AML-193 (cell line): Measurements from ENCODE around the gene INPP4B.
A peak's percentile ranks its signal among the peaks of the same experiment; 100 is the strongest.
"Not testable (repeated sequence)": the region's sequence is repeated elsewhere in the genome, so short reads cannot be mapped to it uniquely, and the experiment has no call there.

ENCODE experiments used
- DNase-seq, 2 experiments: peaks; one replicate each; lab custom pipeline; 2025; lab: John Stamatoyannopoulos, UW

INPP4B gene

DNA sequence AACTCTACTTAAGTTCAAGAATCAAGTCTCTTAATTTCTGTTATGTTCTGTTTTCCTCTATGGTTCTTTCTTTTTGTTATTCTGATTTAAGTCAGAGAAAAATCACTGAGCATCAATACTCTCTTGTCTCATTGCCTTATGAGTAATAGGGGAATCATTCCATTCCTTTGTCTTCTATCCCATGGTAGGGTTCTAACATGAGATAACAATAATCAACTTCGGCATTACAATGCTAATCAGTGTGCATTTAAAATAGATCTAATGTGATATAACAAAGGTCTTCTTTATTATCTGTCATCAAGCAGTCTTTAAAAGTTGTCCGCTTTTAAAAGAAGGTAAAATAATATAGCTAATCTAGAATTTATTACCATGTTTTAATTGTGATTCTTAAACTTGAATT is 762.8 kb downstream of the INPP4B start:
- DNase-seq = no peak

DNA sequence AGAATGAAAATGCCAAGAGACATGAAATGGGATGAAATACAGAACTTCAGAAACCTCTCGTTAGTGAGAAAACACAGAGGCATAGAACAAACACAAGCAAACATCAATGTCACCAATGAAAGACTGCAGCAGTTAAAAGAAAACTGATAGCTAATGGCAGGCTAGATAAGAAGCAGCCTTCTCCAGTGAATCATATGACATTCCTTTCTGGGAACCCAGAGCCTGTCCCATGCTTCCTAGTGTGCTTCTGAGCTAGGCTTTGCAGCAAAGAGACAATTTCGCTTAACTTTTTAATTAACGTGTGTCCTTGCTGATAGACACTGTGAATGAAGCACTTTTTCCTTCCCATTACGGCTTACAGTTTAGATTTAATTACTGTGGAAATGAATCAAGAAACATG is 765.1 kb downstream of the INPP4B start:
- DNase-seq = no peak

DNA sequence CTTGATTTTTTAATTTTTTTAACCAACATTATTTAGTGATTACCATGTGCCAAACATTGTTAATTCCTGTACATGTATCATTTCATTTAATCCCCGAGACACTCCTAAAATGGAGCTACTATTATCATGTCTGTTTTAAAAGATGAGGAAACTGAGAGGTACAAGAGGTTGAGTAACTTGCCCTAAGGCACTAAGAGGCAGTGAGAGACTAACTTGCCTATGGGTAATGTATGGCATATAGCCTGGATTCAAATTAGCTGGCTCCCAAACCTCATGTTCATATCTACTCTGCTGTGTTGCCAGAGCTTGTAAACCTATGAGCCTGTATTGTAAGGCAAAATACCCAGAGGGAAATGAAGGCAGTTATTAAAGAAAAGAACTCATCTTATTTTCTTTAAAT is 766.1 kb downstream of the INPP4B start:
- DNase-seq = no peak

DNA sequence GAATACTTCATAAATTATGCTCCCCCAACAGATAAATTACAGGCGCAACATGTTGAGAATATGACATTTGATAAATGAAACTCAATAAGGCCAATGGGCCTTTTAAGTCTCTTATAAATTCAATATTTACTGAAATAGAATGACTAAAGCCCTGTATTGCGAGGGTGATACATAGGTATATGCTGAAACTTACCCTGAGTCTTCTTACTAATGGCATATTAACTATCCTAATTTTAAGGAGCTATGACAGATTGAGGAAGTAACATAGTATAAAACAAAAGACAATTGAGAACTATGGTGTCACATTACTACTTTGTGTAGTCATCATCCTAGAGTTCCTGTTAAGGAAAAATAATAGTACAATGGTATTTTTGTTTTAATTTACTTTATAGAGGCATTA is 769.1 kb downstream of the INPP4B start:
- DNase-seq = no peak

DNA sequence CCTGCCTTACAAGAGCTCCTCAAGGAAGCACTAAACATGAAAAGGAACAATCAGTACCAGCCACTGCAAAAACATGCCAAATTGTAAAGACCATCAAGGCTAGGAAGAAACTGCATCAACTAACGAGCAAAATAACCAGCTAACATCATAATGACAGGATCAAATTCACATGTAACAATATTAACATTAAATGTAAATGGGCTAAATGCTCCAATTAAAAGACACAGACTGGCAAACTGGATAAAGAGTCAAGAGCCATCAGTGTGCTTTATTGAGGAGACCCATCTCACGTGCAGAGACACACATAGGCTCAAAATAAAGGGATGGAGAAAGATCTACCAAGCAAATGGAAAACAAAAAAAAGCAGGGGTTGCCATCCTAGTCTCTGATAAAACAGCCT is 777.8 kb downstream of the INPP4B start:
- not testable (repeated sequence) for DNase-seq

DNA sequence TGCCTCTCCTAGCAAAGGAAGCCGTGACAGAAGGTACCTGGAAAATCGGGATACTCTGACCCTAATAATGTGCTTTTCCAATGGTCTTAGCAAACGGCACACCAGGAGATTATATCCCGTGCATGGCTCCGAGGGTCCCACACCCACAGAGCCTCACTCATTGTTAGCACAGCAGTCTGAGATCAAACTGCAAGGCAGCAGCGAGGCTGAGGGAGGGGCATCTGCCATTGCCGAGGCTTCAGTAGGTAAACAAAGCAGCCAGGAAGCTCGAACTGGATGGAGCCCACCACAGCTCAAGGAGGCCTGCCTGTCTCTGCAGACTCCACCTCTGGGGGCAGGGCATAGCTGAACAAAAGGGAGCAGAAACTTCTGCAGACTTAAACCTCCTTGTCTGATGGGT is 779.5 kb downstream of the INPP4B start:
- not testable (repeated sequence) for DNase-seq

DNA sequence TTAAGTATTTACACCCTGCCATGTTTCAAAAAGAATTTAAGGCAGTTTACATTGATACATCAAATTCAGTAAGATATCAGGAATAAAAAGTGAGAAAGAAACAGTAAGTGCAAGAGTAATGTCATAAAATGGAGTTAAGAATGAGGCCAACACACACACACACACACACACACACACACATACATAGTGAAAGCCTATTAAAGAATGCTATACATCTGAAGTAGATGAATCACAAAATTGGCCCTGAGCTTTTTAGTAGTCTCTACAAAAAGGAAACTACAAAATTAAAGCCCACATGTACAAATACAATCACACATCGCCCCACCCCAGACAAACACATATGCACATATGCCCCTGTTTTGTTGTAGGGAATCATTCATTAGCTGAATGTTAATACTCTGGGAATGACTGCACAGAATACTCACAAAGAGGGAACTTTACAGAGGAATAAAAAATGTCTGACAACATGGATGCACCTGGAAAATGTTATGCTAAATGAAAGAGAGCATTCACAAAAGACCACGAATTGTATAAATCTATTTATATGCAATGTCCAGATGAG is 780.9 kb downstream of the INPP4B start:
- DNase-seq = no peak

DNA sequence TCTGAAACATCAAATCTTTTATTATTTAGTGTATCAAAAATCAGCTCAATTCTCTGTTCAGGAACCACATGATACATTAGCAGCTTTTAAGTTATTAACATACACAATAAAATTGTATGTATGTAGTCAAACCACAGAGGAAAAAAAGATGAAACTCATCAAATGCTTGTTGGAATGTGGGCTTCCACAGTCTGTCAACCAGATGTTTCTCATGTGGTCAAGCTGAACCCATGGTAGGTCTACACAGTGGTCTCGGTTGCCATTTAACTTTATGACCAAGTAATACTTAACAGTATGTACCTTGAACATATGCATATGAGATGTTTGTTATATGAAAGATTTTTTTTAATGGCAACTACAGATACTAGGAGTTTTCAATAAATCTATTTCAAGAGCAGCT is 781.9 kb downstream of the INPP4B start:
- DNase-seq = no peak

DNA sequence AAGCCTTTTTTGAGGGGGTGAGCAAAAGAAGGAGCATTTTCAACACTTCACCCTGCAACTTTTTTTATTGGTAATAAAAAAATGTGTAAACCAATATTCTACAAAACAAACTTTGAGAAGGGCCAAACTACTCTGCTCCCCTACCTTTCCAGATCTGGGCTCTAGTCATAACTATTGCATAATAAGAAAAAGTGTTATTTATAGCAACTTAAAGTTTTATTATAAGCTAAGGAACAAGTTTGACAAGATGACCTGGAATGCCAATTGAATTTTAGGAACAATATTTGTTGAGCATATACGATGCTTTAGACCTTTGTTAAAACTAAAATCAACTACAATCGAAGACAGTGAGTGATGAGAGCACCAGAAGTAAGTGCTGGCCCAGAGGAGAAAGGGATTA is 800.1 kb downstream of the INPP4B start:
- no peak for DNase-seq

DNA sequence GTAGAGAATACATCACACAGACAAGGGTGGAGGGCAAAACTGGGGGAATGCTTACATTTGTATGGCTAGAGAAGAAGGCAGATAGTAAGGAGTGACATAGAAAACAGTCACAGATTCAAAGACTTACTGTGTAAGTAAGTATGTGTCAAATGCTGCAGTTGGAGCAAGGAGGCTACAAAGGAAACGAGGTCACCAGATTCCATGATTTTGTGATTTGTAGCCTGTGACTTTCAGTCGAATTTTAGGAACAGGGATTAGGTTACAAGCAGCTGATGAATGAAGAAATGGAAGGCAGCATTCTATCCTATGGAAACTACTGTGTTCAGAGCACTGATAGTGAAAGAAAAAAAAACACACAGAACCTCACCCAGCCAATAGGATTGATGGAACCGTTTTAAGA is 801.8 kb downstream of the INPP4B start:
- DNase-seq = no peak

DNA sequence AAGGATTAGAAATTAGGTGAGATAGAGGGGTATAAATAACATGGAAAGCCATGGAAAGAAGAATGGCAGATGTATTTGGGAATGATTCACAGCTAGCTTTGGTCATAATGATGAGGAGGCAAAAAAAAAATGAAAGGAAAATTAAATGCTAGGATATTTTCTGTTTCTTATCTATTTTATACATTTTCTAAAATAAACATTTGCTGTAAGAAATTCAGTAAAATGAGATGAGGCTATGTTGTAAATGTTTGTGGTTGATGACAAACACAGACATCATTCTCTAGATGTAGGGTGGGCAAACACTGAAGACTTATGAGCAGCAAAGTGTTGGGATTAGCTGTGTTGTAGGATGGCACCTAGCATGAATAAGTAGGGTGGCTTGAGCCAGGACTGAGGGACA is 802.6 kb downstream of the INPP4B start:
- DNase-seq = no peak

DNA sequence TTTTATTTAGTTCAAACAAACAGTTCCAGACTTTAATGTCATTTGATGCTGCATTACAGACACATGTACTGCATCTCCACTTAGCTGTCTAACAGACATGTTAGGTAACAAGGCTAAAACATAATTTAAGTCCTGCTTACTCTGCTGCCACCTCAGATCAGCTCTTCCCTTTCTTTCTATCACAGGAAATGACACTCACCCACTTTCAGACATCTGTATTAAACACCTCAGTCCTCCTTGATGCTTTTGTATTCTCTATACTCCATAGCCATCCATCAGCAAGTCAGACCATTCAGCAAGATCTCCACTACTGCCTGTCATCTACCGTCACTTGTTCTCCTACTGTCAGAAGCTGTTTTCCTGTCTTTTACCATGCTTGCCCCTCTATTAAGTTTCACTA is 804.3 kb downstream of the INPP4B start:
- DNase-seq = no peak

DNA sequence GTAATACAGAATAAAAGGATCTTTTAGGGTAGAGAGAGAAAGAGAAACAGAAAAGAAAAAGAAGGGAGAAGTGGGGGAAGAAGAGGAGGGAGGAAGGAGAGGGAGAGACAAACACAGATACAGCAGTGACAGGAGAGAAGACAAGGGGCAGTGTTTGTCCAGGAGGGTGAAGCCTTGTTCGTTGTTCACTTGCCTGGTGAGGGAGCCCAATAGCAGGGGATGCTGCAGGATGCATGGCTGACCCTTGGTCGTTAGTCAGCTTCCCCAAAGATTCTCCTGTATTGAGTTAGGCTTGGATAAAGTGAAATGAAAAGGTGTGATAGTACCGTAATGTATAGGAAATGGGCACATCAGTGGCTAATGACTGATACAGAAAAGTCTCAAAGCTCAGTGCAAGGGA is 806.1 kb downstream of the INPP4B start:
- DNase-seq = no peak

DNA sequence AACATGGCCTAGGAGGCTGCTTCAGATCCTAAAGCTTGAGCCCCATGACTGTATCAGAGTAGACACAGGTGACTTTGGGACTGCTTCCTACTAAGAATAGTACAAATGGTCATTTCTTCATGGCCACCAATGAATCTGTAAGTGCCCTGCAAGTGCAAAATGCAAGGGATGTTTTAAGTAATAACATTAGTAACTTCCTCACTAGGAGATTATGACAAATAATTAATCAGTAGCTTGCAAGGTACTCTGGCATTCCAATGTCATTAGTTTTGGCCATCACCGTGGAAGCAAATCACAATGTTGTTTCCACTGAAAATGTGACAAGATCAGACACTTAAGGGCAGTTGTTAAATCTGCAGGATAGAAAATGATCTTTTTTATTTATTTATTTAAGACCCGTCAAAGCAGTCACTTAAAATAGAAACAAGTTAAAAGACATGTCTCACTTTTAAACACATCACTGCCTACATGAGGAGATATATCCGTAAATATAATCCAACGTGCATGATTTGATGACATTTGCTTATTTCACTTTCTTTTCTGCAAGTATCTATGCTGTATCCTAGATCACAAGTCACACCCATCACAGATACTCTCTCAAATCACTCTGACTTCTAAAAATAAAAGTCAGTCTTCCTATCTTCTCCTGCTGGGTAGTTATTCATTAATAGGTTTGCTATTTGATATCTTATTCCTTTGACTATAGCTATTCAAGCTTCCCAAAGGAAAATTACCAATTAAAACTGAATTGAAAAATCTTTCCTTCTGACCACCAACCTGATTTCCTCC is 809.1 kb downstream of the INPP4B start:
- DNase-seq = no peak

DNA sequence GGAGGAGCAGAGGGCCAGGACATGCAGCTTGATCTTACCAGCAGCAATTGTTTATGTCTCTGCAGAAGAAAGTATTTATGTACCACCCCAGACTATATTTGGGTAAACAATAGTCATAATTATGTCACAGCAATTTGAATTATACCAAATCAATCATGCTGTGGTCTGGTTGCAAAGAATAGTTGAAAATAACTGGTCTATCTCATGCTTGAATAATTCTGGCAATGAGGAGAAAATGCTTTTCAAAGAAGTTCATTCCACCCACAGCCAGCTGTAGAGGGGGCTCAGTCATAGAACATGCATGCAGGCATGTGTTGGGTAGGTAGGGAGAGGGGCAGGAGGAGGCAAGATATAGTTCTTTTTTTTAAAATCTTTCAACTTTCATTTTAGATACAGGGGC is 810.5 kb downstream of the INPP4B start:
- no peak for DNase-seq

DNA sequence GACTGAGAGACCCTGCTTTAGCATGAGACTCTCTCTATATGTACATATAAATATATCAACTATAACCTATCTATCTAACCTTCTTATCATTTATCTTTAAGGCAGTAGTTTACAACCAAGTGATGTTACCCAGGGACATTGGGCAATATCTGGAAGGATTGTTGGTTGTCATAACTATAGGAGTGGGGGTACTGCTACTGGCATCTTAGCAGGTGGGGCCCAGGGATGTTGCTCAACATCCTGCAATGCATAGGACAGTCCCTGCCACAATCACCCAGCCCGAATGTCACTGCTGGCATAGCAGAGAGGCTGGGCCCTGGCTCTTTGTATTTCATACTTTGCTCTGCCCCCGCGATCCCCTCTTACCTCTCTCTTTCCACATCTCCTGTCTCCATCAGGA is 812.0 kb downstream of the INPP4B start:
- DNase-seq = peak; percentile 49 to 59

DNA sequence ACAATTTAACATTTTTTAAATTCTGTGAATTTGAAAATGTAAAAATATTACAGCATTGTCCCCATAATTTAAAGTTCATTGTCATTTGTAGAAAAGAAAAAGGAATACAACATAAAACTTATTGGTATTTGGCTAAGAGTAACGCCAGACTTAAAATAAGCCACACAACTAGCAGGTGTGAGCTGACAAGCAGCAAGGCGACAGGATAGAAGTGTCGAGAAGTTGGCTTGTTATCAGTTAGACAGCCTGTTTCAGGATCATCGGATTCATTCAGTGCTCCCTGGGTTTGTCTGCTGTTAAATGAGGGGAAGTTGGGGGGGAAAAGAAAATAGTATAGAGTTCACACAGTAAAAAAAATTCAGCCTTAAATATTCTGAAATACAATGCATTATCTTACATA is 816.1 kb downstream of the INPP4B start:
- no peak for DNase-seq

DNA sequence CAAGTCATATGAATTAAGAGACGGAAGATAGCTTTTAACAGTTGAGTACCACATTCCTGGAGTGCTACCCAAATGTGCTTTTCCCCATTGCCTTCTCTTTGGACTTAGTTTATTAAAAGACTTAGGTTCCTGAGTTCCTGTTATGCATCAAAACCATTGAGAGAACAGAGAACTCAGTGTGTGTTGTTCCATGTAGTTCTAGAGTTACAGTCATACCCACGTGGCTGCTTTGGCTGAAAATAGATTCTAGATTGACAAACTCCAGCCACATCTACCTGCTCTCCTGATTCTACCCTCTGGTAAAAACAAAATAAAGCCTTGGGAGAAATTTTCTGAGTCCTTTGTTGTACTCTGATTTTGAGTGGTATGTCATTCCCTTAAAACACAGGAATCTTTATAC is 824.3 kb downstream of the INPP4B start:
- DNase-seq = no peak

DNA sequence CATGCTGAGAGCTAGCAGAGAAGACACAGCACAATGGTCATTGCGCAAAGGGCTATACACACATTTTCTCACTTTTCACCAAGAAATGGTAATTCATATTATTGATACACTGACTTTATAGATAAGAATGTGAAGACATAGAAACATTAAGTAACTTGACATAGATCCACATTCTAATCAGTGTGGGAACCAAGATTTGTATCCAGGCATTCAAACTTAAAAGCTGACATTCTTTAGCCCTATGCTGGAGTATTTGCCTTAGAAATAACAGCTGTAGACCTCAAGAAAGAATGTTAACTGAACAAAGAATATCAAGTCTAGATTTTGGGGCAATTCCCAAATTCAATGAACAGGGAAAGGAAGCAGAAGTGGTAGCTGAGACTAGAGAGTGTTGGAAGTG is 824.9 kb downstream of the INPP4B start:
- no peak for DNase-seq

DNA sequence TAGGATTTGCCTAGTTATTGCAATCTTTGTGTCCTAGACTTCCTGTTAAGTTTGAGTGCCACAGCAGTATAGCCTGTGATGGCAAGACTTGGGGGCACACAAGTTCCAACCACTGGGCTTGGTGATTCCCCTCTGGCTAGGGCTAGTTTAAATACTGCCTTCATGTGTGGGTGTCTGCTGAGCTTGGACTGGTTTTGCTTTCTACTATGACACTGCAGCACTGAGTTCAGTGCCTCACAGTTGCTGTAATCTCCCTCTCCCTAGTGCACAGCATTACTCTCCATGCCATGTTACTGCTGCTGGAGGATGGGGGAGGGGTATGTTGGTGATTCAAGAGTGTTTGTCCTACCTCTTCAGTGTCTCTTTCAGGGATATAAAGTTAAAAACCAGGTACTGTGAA is 830.1 kb downstream of the INPP4B start:
- DNase-seq = no peak

DNA sequence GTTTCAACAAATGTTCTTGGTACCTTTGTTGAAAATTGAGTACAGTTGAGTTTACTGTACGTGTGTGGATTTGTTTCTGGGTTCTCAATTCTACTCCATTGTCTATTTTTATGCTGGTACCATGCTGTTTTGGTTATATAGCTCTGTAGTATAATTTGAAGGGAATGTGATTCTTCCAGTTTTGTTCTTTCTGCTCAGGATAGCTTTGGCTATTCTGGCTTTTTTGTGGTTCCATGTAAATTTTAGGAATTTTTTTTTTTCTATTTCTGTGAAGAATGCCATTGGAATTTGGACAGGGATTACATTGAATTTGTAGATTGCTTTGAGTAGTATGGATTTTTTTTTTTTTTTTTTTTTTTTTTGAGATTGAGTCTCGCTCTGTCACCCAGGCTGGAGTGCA is 836.4 kb downstream of the INPP4B start:
- DNase-seq = no peak

DNA sequence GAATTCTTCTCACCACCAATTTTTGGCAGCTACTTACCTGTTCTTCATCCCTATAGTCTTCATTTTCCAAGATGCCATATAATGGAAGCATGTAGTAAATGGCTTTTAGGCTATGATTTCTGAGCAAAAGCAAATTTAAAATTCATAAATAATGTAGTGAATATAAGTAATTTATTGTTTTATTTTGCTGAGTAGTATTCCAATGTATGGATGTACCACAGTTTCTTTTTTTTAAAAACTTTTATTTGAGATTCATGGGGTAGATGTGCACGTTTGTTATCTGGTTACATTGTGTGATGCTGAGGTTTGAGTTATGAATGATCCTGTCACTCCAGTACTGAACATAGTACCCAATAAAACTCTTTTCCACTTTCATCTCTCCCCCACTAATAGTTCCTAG is 840.6 kb downstream of the INPP4B start:
- DNase-seq = no peak

DNA sequence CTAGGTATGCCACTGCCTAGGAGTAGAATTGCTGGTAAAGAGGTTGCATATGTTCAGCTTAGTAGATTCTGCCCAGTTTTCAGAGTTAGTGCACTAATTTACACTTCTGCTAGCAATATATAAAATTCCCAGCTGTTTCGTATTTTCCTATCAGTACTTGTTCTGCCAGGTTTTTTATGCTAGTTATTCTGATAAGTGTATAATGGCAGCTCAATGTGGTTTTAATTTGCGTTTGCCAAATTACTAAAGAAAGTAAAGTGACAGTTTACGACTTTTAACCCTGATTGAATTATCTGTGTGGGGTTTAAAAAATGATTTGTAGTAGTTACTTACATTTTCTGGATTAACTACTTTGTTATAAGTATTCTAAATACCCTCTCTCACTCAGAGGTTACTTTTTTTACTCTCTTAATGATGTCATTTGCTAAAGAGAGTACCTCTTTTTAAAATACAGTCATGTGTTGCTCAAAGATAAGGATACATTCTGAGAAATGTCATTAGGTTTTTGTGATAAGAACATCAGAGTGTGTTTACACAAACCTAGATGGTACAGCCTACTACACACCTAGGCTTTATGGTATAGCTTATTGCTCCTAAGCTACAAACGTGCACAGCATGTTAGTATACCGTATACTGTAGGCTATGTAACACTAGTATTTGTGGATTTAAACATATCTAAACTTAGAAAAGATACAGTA is 846.5 kb downstream of the INPP4B start:
- no peak for DNase-seq

DNA sequence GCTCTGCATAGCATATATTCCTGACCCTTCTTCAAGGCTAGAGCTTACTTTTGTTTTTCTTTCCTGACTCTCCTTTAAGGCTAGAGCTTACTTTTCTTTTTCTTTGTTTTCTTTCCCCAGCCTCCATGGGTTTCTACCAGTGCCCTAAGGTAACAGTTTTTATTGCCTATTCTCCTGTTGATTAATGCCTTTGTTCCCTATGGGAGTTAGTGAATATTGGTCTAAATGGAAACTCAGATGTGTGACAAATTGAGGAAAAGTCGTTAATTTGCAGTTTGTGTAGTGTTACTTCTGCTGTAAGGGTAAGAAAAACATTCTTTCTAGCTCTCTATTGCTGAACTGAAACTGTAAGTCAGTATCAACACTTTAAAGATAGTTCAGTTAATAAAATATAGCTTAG is 851.0 kb downstream of the INPP4B start:
- no peak for DNase-seq
